ENCODE results near the gene BRINP2.

The BRINP2 gene

GRCh38 chr1:177255411-177255810 lies 84.7 kb downstream of the BRINP2 start:
- intact Hi-C loops (cut with DNase I) = no loop called here
- no peak for DNase-seq

- intact Hi-C loops (cut with DNase I) = loop anchor here (1.0 kb wide), 1 partner anchor 99 kb away; no protein-coding TSS in a partner anchor
- DNase-seq = peak; percentile 31 to 92 (median 72)
Measured at GRCh38 chr1:177256153-177257075, 85.7 kb downstream of the BRINP2 start.

- intact Hi-C loops (cut with DNase I) = no loop called here
Measured at GRCh38 chr1:177257128-177257527, 86.4 kb downstream of the BRINP2 start.

GRCh38 chr1:177257576-177257975 lies 86.8 kb downstream of the BRINP2 start:
- intact Hi-C loops (cut with DNase I) = no loop called here
- no peak for DNase-seq

More at GRCh38 chr1:177257128-177257527, 86.4 kb downstream of the BRINP2 start:
- DNase-seq = no peak

- DNase-seq = no peak
- intact Hi-C loops (cut with DNase I) = no loop called here
Measured at GRCh38 chr1:177270863-177271262, 100.1 kb downstream of the BRINP2 start.

- DNase-seq = no peak
- intact Hi-C loops (cut with DNase I) = no loop called here
Measured at GRCh38 chr1:177273141-177273540, 102.4 kb downstream of the BRINP2 start.

GRCh38 chr1:177274687-177275211 lies 104.0 kb downstream of the BRINP2 start:
- DNase-seq = no peak
- intact Hi-C loops (cut with DNase I) = no loop called here

- intact Hi-C loops (cut with DNase I) = no loop called here
- DNase-seq = no peak
Measured at GRCh38 chr1:177275736-177276135, 105.0 kb downstream of the BRINP2 start.

GRCh38 chr1:177278626-177279390 lies 108.0 kb downstream of the BRINP2 start:
- DNase-seq = no peak
- intact Hi-C loops (cut with DNase I) = no loop called here

GRCh38 chr1:177281901-177282300 lies 111.1 kb downstream of the BRINP2 start:
- intact Hi-C loops (cut with DNase I) = no loop called here
- peak in 7 of 10 donors; percentile 17 to 89 (median 47) for DNase-seq

GRCh38 chr1:177282976-177283375 lies 112.2 kb downstream of the BRINP2 start:
- DNase-seq = no peak
- intact Hi-C loops (cut with DNase I) = no loop called here

GRCh38 chr1:177283380-177283779 lies 112.6 kb downstream of the BRINP2 start:
- intact Hi-C loops (cut with DNase I) = no loop called here
- no peak for DNase-seq

- DNase-seq = no peak
- intact Hi-C loops (cut with DNase I) = no loop called here
Measured at GRCh38 chr1:177286396-177286795, 115.6 kb downstream of the BRINP2 start.

GRCh38 chr1:177287270-177287669 lies 116.5 kb downstream of the BRINP2 start:
- no peak for DNase-seq
- intact Hi-C loops (cut with DNase I) = no loop called here

- no peak for DNase-seq
- intact Hi-C loops (cut with DNase I) = no loop called here
Measured at GRCh38 chr1:177287994-177288393, 117.2 kb downstream of the BRINP2 start.

GRCh38 chr1:177289532-177289931 lies 118.8 kb downstream of the BRINP2 start:
- intact Hi-C loops (cut with DNase I) = no loop called here
- DNase-seq = no peak

- intact Hi-C loops (cut with DNase I) = no loop called here
- no peak for DNase-seq
Measured at GRCh38 chr1:177300431-177300830, 129.7 kb downstream of the BRINP2 start.

GRCh38 chr1:177301425-177302124 lies 130.8 kb downstream of the BRINP2 start:
- intact Hi-C loops (cut with DNase I) = no loop called here
- DNase-seq = no peak

GRCh38 chr1:177302357-177303044 lies 131.7 kb downstream of the BRINP2 start:
- intact Hi-C loops (cut with DNase I) = no loop called here
- peak in 8 of 10 donors; percentile 45 to 93 (median 60) for DNase-seq

Data from posterior cingulate gyrus (tissue), 11 donors.